ENCODE data around the gene ZFHX3.

The ZFHX3 gene

DNA sequence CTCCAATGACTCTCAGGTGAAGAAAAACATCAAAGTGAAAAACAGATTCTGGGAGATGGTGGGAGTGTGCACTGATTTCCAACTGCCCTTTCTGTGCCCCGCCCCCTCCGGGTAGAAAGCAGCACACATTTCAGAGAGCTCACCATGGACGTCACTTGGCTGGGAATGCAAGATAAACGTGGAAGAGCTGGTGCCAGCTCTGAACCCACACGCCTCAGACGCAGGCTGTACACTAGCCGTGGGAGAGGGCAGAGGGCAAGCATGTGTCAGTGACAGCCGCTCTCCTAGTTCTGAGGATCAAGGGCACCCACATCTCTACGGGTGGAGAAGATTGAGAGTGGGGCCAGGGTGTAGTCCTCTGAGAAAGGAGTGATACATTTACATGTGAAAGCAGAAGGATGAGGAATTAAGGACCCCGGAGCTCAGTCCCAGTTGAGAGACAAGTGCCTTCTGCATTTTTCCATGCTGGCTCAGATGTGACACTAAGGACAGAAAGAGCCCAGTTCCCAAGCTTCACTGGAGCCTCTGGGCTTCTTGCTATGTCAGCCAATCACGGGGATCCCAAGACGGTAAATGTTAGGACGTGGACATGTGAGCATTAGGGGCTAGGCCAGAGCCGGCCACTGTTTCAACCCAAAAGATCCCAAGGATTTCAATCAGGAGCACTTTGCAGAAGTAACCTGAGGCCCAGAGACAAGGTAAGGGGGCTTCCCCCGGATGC, 101.3 kb downstream of the ZFHX3 start:
- no peak for DNase-seq

- no peak for DNase-seq
These were observed 101.9 kb downstream of the ZFHX3 start for GRCh38 chr16:72946063-72946462.

- DNase-seq: no peak
These were observed 102.3 kb downstream of the ZFHX3 start for GRCh38 chr16:72945611-72946010.

- DNase-seq: no peak
These were observed 103.0 kb downstream of the ZFHX3 start for GRCh38 chr16:72944757-72945485.

- no peak for DNase-seq
These were observed 105.9 kb downstream of the ZFHX3 start for GRCh38 chr16:72942021-72942420.

GRCh38 chr16:72940886-72941285, 107.0 kb downstream of the ZFHX3 start:
- no peak for DNase-seq

DNA sequence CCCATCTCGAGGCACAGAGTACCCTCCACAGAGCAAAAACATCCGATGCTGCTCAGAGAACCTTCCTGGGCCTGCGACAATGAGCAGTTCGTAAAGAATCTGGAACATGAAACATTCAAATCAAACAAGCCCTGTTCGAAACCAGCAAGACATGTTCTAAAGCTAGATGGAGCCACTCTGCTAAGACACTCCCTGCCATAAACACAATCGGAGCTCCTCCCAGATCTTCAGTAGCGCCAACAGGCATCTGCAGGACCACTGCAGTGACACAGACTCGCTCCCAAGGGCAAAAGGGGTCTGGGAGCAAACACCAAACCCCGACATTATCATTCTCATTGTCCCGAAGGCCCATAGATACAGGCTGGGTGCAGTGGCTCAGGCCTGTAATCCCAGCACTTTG, 108.7 kb downstream of the ZFHX3 start:
- DNase-seq: peak; percentile 33

GRCh38 chr16:72938795-72939164, 109.1 kb downstream of the ZFHX3 start:
- peak; percentile 71 for DNase-seq

- peak; percentile 91 for DNase-seq
These were observed 109.8 kb downstream of the ZFHX3 start for GRCh38 chr16:72937916-72938794.

DNA sequence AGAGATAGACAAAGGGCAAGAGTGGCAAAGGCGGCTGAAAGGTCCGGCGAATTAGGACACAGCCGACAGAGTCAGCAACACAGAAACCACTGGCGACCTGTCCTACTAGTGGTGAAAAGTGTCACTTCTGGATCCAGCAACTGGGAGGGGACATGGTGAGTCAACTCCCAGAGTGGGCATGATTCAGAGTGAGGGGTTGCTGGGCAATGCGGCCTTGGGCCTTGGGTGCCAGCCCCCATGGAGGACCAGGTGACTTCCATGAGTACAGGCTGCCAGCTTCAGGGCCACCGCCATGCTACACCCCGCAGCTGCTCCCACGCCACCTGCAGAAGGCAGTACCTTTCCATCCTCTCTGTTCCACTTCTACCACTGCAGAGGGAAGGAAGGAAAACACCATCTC, 110.6 kb downstream of the ZFHX3 start:
- peak; percentile 13 for DNase-seq

DNA sequence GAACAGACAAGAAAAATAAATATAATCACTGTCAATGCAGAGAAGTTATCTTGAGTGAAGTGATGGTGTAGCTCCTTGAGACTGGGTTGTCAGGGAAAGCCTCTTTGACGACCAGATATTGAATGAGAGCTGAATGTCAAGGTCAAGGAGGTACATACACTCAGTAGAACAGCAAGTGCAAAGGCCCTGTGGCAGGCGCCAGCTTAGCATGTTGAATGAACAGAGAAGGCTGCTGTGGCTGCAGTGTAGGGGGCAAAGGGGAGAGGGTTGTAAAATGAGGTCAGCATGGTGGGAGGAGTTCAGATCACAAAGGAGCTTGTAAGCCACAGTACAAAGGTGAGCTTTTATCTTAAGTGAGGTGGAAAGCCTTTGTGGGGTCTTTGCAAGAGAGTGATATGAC, 111.5 kb downstream of the ZFHX3 start:
- no peak for DNase-seq

- DNase-seq: no peak
These were observed 112.0 kb downstream of the ZFHX3 start for GRCh38 chr16:72935896-72936295.

DNA sequence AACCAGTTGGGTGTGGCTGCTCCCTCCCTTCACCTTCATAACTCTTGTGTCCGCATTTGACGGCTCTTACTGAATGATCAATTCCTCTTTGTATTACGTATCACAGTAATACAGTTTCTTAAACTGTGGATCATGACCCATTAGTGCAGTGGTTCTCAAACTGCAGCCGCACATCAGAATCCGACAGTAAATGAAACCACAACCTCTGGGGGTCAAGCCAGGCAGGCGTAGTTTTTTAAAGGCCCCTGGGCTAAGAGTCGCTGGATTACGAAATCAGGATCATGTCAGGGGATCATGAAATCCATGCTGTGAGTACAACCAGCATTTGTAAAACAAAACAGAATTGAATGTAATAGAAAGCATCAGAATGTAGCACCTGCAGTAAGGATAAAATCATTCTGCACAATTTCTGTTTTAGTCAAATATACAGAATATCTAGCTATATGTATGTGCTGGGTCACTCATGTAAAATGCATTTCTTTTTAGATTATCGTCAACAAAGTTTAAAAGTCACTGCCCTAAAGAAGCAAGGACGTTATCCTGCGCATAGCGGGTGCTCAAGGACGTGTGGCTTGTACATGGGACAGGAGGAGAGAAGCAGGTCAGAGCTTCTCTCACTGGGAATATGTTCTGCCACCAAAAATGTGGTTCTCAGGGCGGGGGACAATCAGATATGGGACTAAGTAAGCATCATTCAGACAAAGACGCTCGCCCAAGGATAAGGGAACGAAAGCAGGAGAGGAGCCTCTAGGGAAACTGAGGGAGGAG, 113.1 kb downstream of the ZFHX3 start:
- DNase-seq: no peak

- no peak for DNase-seq
These were observed 115.1 kb downstream of the ZFHX3 start for GRCh38 chr16:72932677-72933335.

GRCh38 chr16:72932050-72932449, 115.9 kb downstream of the ZFHX3 start:
- DNase-seq: no peak

DNA sequence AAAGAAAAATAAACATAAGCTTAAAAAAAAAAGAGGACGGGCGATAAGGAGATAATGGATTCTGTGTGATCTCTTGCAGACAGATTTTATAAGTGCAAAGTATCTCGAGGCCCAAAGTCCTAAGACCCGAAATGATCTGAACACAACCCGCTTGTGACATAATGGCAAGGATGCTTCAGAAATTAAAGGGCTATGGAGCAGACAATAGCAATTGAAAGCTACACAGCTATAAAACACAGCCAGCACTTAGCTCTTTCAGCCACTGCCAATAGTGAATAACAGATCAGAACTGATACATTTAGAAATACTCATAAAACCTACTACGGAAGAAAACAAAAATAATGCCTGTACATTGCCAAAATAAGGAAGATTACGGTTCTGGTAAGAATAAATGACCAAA, 117.5 kb downstream of the ZFHX3 start:
- DNase-seq: no peak

GRCh38 chr16:72928090-72928981, 119.6 kb downstream of the ZFHX3 start:
- DNase-seq: peak; percentile 32

- peak; percentile 89 for DNase-seq
These were observed 120.5 kb downstream of the ZFHX3 start for GRCh38 chr16:72927199-72928089.

GRCh38 chr16:72926177-72927070, 121.5 kb downstream of the ZFHX3 start:
- DNase-seq: no peak

Measured in NCI-H69 (cell line).